GM12878 (cell line): Measurements from ENCODE around the gene ARSA. TPM values are rescaled to one million over a fixed set of nuclear protein-coding genes. Genes with fewer than 3 reads are reported as not detected.
A peak's percentile ranks its signal among the peaks of the same experiment; 100 is the strongest.

Experiments
- ATAC-seq: fragments of 200-7000 bp; cut with Tn5 transposase; 3 replicates; pipeline ENCODE4 v1.9.1; 2020; ENCODE audit warnings: mild to moderate bottlenecking, moderate library complexity
- BruUV-seq: library from RNA; stranded (reverse); fragments of 400-500 nt; replicated peaks from 2 replicates; lab custom pipeline; 2021; lab: Mats Ljungman, UMichigan
- CTCF ChIA-PET: fragments of 300-600 bp; sonication (Branson Sonifier 250); formaldehyde crosslinking; extraction: SDS; loops from one replicate; lab custom pipeline; 2021; ENCODE audit warnings: inconsistent platforms; lab: Yijun Ruan, JAX
- POLR2A ChIA-PET: fragments of 350-600 bp; formaldehyde crosslinking; extraction: SDS; loops from one replicate; lab custom pipeline; 2021; ENCODE audit warnings: inconsistent platforms; lab: Charles Lee
- RAD21 ChIA-PET: fragments of 300-600 bp; sonication (Branson Sonifier 250); formaldehyde crosslinking; loops from one replicate; lab custom pipeline; 2023; ENCODE audit warnings: antibody characterized with exemption; ENCODE audit not compliant: unreplicated experiment; lab: Charles Lee
- SMC1A ChIA-PET: fragments of 300-600 bp; sonication (Branson Sonifier 250); formaldehyde crosslinking; loops from one replicate; lab custom pipeline; 2023; ENCODE audit not compliant: unreplicated experiment, uncharacterized antibody; lab: Charles Lee
- DNase-seq: peaks from one replicate; pipeline ENCODE4 v3.0.0-alpha.2; 2011; ENCODE audit warnings: low read depth, low spot score
- FAIRE-seq: peaks from 3 replicates; lab custom pipeline; 2011; peaks lifted over from hg19 to GRCh38; lab: Jason Lieb, UNC
- H2AFZ ChIP-seq: 2 replicates; pipeline ENCODE4 v1.6.0; 2011; ENCODE audit warnings: low read depth, low read length, control low read depth; ENCODE audit not compliant: control insufficient read depth
- H3K27ac ChIP-seq: 2 replicates; pipeline ENCODE4 v1.5.1; 2011; ENCODE audit warnings: control low read depth; ENCODE audit not compliant: control insufficient read depth, insufficient read depth
- H3K27me3 ChIP-seq, 2 experiments: replicated peaks in 1 of 2; 2 replicates each; pipeline versions ENCODE4 v1.6.0 to v1.6.1; 2011; ENCODE audit warnings: low read length in 1 of 2; ENCODE audit not compliant: control insufficient read depth in 2 of 2, insufficient read depth in 2 of 2
- H3K36me3 ChIP-seq, 2 experiments: 2 replicates each; pipeline ENCODE4 v1.5.1; 2011; ENCODE audit warnings: low read length in 1 of 2; ENCODE audit not compliant: control insufficient read depth in 2 of 2, insufficient read depth in 2 of 2
- H3K4me1 ChIP-seq: 2 replicates; pipeline ENCODE4 v1.6.1; 2011; ENCODE audit warnings: mild to moderate bottlenecking, low read length, moderate library complexity, mixed read lengths; ENCODE audit not compliant: control insufficient read depth, insufficient read depth
- H3K4me2 ChIP-seq: 2 replicates; pipeline ENCODE4 v1.6.0; 2011; ENCODE audit warnings: control low read depth; ENCODE audit not compliant: control insufficient read depth, insufficient read depth
- H3K4me3 ChIP-seq: fragments of 200-600 bp; sonication (generic); 2 replicates; pipeline ENCODE4 v1.5.1; 2016
- H3K79me2 ChIP-seq: 2 replicates; pipeline ENCODE4 v1.6.0; 2011; ENCODE audit warnings: low read length; ENCODE audit not compliant: control insufficient read depth, insufficient read depth
- H3K9ac ChIP-seq: 2 replicates; pipeline ENCODE4 v1.8.0; 2011; ENCODE audit warnings: low read length, control low read depth, mixed read lengths; ENCODE audit not compliant: control insufficient read depth, insufficient read depth
- H3K9me3 ChIP-seq: replicated peaks from 3 replicates; pipeline ENCODE4 v1.5.1; 2011; ENCODE audit warnings: mild to moderate bottlenecking, low read length; ENCODE audit not compliant: control insufficient read depth, insufficient read depth
- H4K20me1 ChIP-seq: 2 replicates; pipeline ENCODE4 v1.6.0; 2011; ENCODE audit not compliant: control insufficient read depth, insufficient read depth
- CREB1 ChIP-seq: IDR thresholded peaks from 2 replicates; pipeline ENCODE4 v1.6.1; 2012; ENCODE audit warnings: low read depth, mild to moderate bottlenecking, inconsistent platforms
- GATAD2B ChIP-seq: fragments of 450-650 bp; conservative IDR thresholded peaks from 2 replicates; pipeline ENCODE4 v1.6.1; 2017; ENCODE audit warnings: low read depth, mild to moderate bottlenecking, moderate library complexity
- IKZF1 ChIP-seq: fragments of 450-650 bp; conservative IDR thresholded peaks from 2 replicates; pipeline ENCODE4 v1.6.1; 2017; ENCODE audit warnings: antibody characterized with exemption, mild to moderate bottlenecking
- MYB ChIP-seq: fragments of 150-350 bp; IDR thresholded peaks from 2 replicates; pipeline ENCODE4 v1.6.1; 2014; ENCODE audit warnings: mild to moderate bottlenecking, low read depth, low read length, borderline replicate concordance
- NRF1 ChIP-seq: conservative IDR thresholded peaks from 2 replicates; pipeline ENCODE4 v1.6.1; 2011; ENCODE audit warnings: mild to moderate bottlenecking, low read depth, low read length, improper control_type of control experiment
- POLR2AphosphoS5 ChIP-seq: IDR thresholded peaks from 2 replicates; pipeline ENCODE4 v1.6.1; 2011; ENCODE audit warnings: mild to moderate bottlenecking, low read length, inconsistent platforms
- RBBP5 ChIP-seq: fragments of 200-600 bp; sonication (generic); conservative IDR thresholded peaks from 2 replicates; pipeline ENCODE4 v1.6.1; 2016
- WGBS: methylation state at CpG from one replicate; pipeline ENCODE4 v1.1.6; 2016; ENCODE audit warnings: low lambda C conversion rate; ENCODE audit not compliant: insufficient replicate concordance, insufficient coverage; ENCODE audit errors: missing lambda C conversion rate; 5-methylcytosine and 5-hydroxymethylcytosine counted together
- in situ Hi-C: fragments of 300-500 bp; cut with MboI; formaldehyde crosslinking; loops from 9 replicates; pipeline ENCODE4 v1.14.3; 2018; ENCODE audit warnings: mixed read lengths
- intact Hi-C: fragments of 100-400 bp; cut with micrococcal nuclease; formaldehyde crosslinking; loops from one replicate; pipeline ENCODE4 v1.14.2; 2022; ENCODE audit not compliant: unreplicated experiment
- polyA plus RNA-seq, 11 experiments: library from polyadenylated mRNA; depleted of rRNA in 4 of 11; unstranded in 6 of 11; stranded (reverse) in 5 of 11; fragments of >200 nt; fragmentation: Nextera tagmentation in 4 of 11; fragmentation: Illumina TruSeq in 1 of 11; extraction: Ambion mirVana in 4 of 11; extraction: Trizol in 1 of 11; gene quantifications; 1 replicate in 1 of 11; 2 replicates in 10 of 11; pipeline versions ENCODE4 v1.2.1 to v1.2.3, GENCODE V29; 2011 to 2016; ENCODE audit warnings: inconsistent platforms in 2 of 11, missing spikeins in 2 of 11, low read depth in 1 of 11
- total RNA-seq, 4 experiments: library from RNA; depleted of rRNA in 3 of 4; stranded (reverse); fragments of >200 nt in 3 of 4; fragmentation: Illumina TruSeq in 1 of 4; extraction: Trizol in 1 of 4; gene quantifications; 2 replicates each; pipeline versions ENCODE4 v1.2.1 to v1.2.3, GENCODE V29; 2013 to 2021
- TF ChIP-seq, protein P1 (sequence below): IDR thresholded peaks from 2 replicates; pipeline ENCODE4 v1.6.1; 2011; ENCODE audit warnings: borderline replicate concordance, low read depth, mild to moderate bottlenecking, moderate library complexity, low read length; ENCODE audit not compliant: insufficient read depth, poor library complexity, severe bottlenecking
- TF ChIP-seq, protein P2 (sequence below): fragments of 450-650 bp; IDR thresholded peaks from 2 replicates; pipeline ENCODE4 v1.6.1; 2018; ENCODE audit warnings: mild to moderate bottlenecking, low read depth, moderate library complexity; ENCODE audit not compliant: partially characterized antibody
- TF ChIP-seq, protein P3 (sequence below), 3 experiments: IDR thresholded peaks in 2 of 3; conservative IDR thresholded peaks in 1 of 3; 2 replicates each; pipeline ENCODE4 v1.5.1; 2011; ENCODE audit warnings: low read depth in 3 of 3, low read length in 3 of 3, mild to moderate bottlenecking in 3 of 3, control low read depth in 2 of 3, moderate library complexity in 2 of 3, inconsistent platforms in 1 of 3, mixed read lengths in 1 of 3; ENCODE audit not compliant: control insufficient read depth in 2 of 3, insufficient read depth in 1 of 3; ENCODE audit errors: extremely low read depth in 1 of 3

The ARSA gene
- total and polyA plus RNA-seq, 10 of the 15 experiments (the other 5 are each of a cell fraction or from before 2014, with no cell fraction given), result 0.39 to 26.3 (median 9.8) TPM

- peaks cover 8 to 12% of the 10 kb centered on the region in 2 experiments for H3K27me3 ChIP-seq
- FAIRE-seq (no peak), ATAC-seq (no peak), DNase-seq (no peak)
- RAD21 ChIA-PET, result no interaction called here
- no peak overlapping the region for H3K27ac ChIP-seq
- POLR2A ChIA-PET, result no interaction called here
- SMC1A ChIA-PET, result no interaction called here
- no peak overlapping the region for H3K9ac ChIP-seq
- H4K20me1 ChIP-seq, result no peaks in the 10 kb centered on the region
- H3K36me3 ChIP-seq, result no peaks in the 10 kb centered on the region
- no peak overlapping the region for H3K4me3 ChIP-seq
- H3K9me3 ChIP-seq, result no peaks in the 10 kb centered on the region
- 29% methylated on average over 24 of the region's 105 CpGs for WGBS
- BruUV-seq, result no TSS peak
- CTCF ChIA-PET, result no interaction called here
- no peak overlapping the region; the same call in 1 of the 2 replicates for H3K4me2 ChIP-seq
- no peaks in the 10 kb centered on the region for H3K79me2 ChIP-seq
- H3K4me1 ChIP-seq, result no peaks in the 10 kb centered on the region
- in situ Hi-C loops (no loop called here), intact Hi-C loops (no loop called here)
- H2AFZ ChIP-seq, result no peak overlapping the region
- TF ChIP-seq RBBP5, result no peak
- TF ChIP-seq, protein P1, sequence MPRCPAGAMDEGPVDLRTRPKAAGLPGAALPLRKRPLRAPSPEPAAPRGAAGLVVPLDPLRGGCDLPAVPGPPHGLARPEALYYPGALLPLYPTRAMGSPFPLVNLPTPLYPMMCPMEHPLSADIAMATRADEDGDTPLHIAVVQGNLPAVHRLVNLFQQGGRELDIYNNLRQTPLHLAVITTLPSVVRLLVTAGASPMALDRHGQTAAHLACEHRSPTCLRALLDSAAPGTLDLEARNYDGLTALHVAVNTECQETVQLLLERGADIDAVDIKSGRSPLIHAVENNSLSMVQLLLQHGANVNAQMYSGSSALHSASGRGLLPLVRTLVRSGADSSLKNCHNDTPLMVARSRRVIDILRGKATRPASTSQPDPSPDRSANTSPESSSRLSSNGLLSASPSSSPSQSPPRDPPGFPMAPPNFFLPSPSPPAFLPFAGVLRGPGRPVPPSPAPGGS, result peak; percentile 90
Observed at GRCh38 chr22:50674606-50675552, 46.9 kb upstream of the ARSA start.

GRCh38 chr22:50674130-50674500 is 46.2 kb upstream of the ARSA start:
- ChIA-PET RAD21 (no interaction called here), POLR2A (no interaction called here), CTCF (no interaction called here), SMC1A (no interaction called here)
- DNase-seq (no peak), FAIRE-seq (no peak), ATAC-seq (no peak)
- no peak overlapping the region for H3K9ac ChIP-seq
- WGBS, result no CpG with 5 or more reads among the region's 43 CpGs
- H3K4me2 ChIP-seq, result no peak overlapping the region
- H3K27me3 ChIP-seq, result peaks cover 8 to 12% of the 10 kb centered on the region in 2 experiments
- in situ Hi-C loops (no loop called here), intact Hi-C loops (no loop called here)
- H2AFZ ChIP-seq, result no peak overlapping the region
- H3K9me3 ChIP-seq, result no peaks in the 10 kb centered on the region
- H3K79me2 ChIP-seq, result no peaks in the 10 kb centered on the region
- H4K20me1 ChIP-seq, result no peaks in the 10 kb centered on the region
- no peaks in the 10 kb centered on the region for H3K4me1 ChIP-seq
- H3K27ac ChIP-seq, result no peak overlapping the region
- no peaks in the 10 kb centered on the region for H3K36me3 ChIP-seq
- no peak overlapping the region for H3K4me3 ChIP-seq
- no TSS peak for BruUV-seq
- TF ChIP-seq CREB1, result no peak
- no peak for TF ChIP-seq MYB
- TF ChIP-seq, protein P2, sequence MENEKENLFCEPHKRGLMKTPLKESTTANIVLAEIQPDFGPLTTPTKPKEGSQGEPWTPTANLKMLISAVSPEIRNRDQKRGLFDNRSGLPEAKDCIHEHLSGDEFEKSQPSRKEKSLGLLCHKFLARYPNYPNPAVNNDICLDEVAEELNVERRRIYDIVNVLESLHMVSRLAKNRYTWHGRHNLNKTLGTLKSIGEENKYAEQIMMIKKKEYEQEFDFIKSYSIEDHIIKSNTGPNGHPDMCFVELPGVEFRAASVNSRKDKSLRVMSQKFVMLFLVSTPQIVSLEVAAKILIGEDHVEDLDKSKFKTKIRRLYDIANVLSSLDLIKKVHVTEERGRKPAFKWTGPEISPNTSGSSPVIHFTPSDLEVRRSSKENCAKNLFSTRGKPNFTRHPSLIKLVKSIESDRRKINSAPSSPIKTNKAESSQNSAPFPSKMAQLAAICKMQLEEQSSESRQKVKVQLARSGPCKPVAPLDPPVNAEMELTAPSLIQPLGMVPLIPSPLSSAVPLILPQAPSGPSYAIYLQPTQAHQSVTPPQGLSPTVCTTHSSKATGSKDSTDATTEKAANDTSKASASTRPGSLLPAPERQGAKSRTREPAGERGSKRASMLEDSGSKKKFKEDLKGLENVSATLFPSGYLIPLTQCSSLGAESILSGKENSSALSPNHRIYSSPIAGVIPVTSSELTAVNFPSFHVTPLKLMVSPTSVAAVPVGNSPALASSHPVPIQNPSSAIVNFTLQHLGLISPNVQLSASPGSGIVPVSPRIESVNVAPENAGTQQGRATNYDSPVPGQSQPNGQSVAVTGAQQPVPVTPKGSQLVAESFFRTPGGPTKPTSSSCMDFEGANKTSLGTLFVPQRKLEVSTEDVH, result no peak
- no peak for TF ChIP-seq IKZF1
- TF ChIP-seq, protein P3, sequence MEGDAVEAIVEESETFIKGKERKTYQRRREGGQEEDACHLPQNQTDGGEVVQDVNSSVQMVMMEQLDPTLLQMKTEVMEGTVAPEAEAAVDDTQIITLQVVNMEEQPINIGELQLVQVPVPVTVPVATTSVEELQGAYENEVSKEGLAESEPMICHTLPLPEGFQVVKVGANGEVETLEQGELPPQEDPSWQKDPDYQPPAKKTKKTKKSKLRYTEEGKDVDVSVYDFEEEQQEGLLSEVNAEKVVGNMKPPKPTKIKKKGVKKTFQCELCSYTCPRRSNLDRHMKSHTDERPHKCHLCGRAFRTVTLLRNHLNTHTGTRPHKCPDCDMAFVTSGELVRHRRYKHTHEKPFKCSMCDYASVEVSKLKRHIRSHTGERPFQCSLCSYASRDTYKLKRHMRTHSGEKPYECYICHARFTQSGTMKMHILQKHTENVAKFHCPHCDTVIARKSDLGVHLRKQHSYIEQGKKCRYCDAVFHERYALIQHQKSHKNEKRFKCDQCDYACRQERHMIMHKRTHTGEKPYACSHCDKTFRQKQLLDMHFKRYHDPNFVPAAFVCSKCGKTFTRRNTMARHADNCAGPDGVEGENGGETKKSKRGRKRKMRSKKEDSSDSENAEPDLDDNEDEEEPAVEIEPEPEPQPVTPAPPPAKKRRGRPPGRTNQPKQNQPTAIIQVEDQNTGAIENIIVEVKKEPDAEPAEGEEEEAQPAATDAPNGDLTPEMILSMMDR (IDR thresholded peaks at IDR 0.05 in 2 of 3, conservative IDR thresholded peaks at IDR 0.05 in 1 of 3; ENCODE audit: control insufficient read depth in 2 of 3, extremely low read depth in 1 of 3, insufficient read depth in 1 of 3, low read depth in 3 of 3, low read length in 3 of 3), result no peak
- TF ChIP-seq GATAD2B, result no peak
- no peak for TF ChIP-seq POLR2AphosphoS5
- TF ChIP-seq NRF1, result no peak
